Measurements from ENCODE around the gene MFSD6. TPM values are rescaled to one million over a fixed set of nuclear protein-coding genes. Genes with fewer than 3 reads are reported as not detected.
"Not testable (repeated sequence)": the region's sequence is repeated elsewhere in the genome, so short reads cannot be mapped to it uniquely, and the experiment has no call there.

Gene MFSD6
- total RNA-seq, 1 experiment from 2014 or later, result 11.0 TPM

DNA sequence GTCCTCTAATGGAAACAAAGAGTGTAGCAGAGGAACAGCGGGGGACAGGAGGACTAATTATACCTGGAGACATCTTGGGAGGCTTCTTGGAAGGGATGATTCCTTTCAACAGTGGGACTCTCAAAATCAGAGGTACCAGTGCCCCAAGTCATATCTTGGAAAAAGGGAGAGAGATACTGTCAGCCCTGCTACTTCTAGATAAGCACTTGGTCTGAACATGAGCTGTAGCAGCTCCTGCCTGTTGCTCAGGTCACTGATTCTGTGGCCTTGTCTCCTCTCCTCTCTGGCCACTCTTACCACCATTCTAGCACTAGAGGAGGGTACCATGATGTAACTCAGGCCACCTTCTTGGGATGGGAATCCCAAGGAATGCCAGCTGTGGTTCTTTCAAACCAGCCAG is 54.5 kb downstream of the MFSD6 start:
- DNase-seq (ENCODE audit: low read depth), result no peak

GRCh38 chr2:190465060-190465459 is 56.9 kb downstream of the MFSD6 start:
- DNase-seq (ENCODE audit: low read depth), result no peak

GRCh38 chr2:190466819-190467446 is 58.8 kb downstream of the MFSD6 start:
- DNase-seq (ENCODE audit: low read depth), result peak; percentile 44

GRCh38 chr2:190467575-190468083 is 59.5 kb downstream of the MFSD6 start:
- no peak for DNase-seq (ENCODE audit: low read depth)

GRCh38 chr2:190468354-190468753 is 60.2 kb downstream of the MFSD6 start:
- not testable (repeated sequence) for DNase-seq (ENCODE audit: low read depth)

- peak; percentile 95 for DNase-seq (ENCODE audit: low read depth)
These were observed 60.8 kb downstream of the MFSD6 start for GRCh38 chr2:190468814-190469569.

DNA sequence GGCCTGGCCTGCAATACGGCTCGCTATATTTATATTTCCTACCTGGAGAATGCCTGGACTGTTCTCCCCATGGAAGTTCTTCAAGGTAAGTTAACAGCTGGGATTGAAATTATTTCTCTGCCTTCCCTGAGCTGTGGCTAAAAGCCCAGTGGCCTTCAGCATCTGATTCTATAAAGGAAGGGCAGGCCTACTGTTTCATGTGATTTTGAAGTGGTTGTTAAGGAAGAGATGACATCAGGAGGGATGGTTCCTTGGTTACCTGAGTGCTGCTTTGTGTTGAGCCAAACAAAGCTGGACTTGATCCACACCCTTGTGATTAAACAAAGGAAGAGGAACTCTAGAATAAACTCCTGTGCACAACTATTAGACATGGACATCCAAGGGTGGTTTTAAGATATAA is 61.6 kb downstream of the MFSD6 start:
- DNase-seq (ENCODE audit: low read depth), result peak; percentile 37

DNA sequence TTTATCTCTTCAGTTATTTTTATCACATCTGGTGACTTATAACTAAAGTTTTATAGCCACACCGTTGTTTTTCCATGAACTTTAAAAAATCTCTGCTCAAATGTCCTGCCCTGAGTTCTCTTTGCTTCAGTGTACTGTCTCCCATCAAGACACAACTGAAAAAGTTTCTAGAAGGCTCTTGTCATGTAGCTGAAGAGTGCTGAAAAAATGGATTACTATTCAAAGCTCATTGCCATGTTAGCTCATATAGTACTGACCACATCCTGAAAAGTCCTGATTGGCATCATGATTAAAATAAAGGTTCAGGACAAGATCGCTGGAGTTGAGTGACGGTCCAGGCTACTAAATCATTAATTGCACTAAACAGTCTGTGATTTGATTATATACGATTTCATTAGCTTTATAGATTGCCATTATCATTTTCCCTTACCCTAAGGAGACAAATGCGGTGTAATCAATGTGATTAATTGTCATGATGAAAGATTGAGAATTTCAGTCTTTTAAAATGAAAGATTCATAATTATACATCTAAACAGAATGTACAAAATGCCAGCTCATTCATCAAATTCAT is 62.2 kb downstream of the MFSD6 start:
- no peak for DNase-seq (ENCODE audit: low read depth)

DNA sequence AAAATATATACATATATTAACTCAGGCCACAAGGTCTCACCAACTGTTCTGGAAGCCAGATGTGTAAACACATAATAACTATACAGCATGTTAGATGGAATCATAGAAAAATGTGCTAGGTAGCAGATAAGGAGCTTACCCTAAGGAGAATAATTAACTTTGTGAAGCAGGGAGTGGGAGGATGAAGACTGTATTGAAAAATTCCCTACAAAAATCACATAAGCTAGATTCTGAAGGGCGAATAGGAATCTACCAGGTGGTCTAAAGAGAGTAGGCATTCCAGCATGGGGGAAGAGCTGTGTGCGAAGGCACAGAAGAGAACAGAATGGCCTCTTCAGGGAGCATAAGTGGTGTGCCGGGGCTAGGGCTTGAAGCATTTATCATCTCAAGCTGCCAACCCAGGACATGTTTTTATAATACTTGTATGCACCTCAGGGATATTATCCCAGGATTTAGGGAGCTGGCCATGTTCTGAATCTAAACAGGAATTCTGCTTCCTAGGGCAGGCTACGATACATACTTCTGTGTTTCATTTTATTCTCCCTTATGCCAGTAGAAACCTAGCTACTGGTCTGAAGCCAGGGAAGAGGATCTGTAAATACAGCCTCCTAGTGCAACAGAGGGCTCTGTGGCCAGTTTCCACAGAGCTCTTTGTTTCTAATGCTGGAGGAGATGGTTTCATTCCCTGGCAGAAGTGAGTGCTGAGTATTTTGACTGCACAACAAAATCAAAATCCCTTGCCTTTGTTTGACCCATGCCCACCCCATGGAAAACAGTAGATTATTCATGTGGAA is 69.7 kb downstream of the MFSD6 start:
- no peak for DNase-seq (ENCODE audit: low read depth)

DNA sequence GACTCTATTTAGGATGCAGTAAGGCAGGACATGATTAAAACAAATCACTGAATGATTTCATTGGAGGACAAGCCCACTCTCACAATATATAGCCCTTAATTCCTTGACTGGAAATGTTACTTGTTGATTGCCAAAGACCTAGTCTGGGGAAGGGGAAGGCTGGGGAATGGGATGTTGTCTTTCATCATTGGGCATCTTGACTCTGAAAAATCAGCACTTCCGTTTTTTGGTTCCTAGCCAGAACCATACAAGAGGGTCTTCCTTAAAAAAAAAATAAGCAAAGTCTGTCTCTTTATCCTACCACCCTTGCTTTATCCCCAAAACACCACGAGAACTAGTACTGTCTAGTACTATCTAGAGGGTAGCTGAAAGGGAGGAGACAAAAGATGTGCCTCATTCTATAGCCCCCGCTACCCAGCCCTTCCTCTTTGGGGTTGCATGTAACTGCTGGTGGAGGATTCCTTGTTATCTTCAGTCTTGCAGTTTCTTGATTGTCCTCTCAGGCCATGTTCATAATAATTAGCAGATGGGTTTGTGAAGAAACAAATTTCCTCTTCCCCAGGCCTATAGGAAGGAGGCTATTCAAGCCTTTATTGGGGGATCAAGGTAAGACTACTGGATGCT is 70.5 kb downstream of the MFSD6 start:
- no peak for DNase-seq (ENCODE audit: low read depth)

DNA sequence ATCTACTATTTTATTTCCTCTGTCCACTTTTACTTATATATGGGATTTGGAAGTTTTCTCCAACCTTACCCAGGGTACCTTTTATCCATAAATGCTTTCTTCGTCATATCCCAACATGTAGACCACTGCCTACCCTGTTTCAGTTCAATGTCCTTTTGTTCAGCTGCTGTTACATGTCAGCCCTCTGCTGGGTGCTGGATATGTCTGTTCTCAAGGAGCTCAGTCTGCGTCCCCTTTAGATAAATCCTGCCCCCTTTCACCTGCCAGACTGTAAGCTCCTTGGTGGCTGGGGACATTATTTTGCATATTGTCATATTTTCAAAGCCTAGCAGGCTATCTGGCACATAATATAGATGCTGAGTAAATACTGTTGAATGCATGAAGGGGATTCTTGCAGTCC is 73.2 kb downstream of the MFSD6 start:
- DNase-seq (ENCODE audit: low read depth), result no peak

GRCh38 chr2:190482451-190482850 is 74.3 kb downstream of the MFSD6 start:
- no peak for DNase-seq (ENCODE audit: low read depth)

DNA sequence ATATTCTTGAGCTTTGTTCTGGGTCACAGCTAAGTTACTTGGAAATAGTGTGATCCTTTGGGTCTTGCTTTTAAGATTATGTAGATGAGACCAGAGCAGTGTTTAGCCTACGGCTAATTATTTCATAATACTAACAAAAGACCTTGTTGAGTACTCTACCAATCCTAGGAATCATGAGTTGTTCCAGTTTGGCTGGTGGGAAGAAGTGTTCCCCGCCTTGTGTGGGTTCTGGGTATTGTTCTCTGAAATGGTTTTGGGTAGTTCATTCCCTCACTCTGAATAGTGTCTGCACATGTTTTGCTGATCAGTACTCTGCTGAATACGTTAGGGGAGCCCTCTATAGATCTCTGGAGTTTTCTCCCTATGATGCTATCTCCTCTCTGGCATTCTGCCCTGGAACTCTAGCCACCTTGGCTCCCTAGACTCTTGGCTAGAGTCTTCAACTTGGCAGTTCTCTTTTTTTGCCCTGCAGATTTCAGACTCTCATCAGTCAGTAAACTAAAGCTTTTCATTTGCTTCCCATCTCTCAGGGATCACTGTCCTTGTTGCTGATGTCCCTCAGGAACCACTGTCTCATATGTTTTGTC is 78.0 kb downstream of the MFSD6 start:
- no peak for DNase-seq (ENCODE audit: low read depth)

DNA sequence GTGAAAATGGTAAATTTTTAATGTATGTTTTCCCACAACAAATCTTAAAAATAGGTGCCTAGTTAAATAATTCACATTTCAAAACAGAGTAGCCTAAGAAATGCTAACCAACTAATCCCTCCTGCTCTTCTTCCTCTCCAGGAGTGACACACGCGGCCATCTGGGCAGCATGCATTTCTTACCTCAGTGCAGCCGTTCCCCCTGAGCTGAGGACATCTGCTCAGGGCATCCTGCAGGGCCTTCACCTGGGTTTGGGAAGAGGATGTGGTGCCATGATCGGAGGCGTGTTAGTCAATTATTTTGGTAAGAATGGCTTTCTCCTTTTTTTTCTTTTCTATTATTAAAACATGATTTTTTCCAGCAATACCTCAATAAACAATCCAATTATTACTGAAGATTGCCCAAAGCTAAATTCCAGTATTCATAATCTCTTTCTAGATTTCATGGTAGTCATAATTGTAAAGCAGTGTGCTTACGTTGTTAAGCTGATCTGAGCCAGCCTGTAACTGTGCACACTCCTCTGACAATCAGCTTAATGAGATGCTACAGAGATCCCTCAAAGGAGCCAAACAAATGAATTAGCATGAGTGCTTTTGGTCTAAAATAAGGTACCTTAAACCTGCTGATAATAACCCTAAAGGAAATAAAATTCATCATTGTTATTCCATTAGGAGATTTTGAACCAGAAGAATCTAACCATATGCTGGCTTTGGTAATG is 80.5 kb downstream of the MFSD6 start:
- no peak for DNase-seq (ENCODE audit: low read depth)

DNA sequence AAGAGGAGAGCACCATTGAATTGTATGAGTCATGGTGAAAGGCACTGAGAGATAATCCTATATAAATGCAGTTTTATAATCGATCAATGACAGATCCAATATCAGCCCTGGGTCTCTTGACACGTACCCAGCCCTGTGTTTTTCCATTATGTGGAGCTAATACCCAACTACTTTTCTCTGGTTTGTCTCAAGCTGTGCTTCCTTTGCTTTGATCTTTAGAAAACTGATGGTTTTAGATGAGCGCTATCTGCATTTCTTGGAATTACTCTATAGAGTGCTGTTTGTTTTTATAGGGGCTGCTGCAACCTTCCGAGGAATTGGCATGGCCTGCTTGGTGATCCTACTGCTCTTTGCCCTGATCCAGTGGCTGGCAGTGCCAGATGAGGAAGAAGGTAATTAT is 81.3 kb downstream of the MFSD6 start:
- no peak for DNase-seq (ENCODE audit: low read depth)

- no peak for DNase-seq (ENCODE audit: low read depth)
These were observed 82.3 kb downstream of the MFSD6 start for GRCh38 chr2:190490502-190490901.

DNA sequence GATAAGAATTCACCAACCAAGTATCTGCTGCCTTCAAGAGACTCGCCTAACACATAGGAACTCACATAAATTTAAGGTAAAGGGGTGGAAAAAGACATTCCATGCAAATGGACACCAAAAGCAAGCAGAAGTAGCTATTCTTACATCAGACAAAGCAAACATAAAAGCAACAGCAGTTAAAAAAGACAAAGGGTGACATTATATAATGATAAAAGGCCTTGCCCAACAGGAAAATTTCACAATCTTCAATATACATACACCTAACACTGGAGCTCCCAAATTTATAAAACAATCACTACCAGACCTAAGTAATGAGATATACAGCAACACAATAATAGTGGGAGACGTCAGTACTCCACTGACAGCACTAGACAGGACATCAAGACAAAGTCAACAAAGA is 84.9 kb downstream of the MFSD6 start:
- no peak for DNase-seq (ENCODE audit: low read depth)

DNA sequence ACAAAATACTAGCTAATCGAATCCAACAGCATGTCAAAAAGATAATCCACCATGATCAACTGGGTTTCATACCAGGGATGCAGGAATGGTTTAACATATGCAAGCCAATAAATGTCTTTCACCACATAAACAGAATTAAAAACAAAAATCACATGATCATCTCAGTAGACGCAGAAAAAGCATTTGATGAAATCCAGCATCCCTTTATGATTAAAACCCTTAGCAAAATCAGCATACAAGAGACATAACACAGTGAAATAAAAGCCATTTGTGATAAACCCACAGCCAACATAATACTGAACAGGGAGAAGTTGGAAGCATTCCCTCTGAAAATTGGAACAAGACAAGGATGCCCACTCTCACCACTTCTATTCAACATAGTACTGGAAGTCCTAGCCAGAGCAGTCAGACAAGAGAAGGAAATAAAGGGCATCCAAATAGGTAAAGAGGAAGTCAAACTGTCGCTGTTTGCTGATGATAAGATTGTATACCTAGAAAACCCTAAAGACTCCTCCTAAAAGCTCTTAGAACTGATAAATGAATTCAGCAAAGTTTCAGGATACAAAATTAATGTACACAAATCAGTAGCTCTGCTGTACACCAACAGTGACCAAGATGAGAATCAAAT is 86.6 kb downstream of the MFSD6 start:
- DNase-seq (ENCODE audit: low read depth), result not testable (repeated sequence)

DNA sequence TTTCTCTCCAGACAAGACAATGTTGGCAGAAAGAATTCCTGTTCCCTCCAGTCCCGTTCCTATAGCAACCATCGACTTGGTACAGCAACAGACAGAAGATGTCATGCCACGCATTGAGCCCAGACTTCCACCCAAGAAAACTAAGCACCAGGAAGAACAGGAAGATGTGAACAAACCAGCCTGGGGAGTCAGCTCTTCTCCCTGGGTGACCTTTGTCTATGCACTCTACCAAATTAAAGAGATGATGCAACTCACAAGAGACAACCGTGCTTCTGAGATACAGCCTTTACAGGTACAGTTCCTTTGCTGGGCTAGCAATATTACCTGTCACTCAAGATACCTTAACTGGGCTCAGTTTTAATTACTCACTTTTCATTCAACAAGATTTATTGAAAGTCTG is 89.3 kb downstream of the MFSD6 start:
- no peak for DNase-seq (ENCODE audit: low read depth)

- DNase-seq (ENCODE audit: low read depth), result no peak
These were observed 91.1 kb downstream of the MFSD6 start for GRCh38 chr2:190499273-190499672.

Data from LHCN-M2 (cell line).